ENCODE results near the gene POLR1G.

DNA sequence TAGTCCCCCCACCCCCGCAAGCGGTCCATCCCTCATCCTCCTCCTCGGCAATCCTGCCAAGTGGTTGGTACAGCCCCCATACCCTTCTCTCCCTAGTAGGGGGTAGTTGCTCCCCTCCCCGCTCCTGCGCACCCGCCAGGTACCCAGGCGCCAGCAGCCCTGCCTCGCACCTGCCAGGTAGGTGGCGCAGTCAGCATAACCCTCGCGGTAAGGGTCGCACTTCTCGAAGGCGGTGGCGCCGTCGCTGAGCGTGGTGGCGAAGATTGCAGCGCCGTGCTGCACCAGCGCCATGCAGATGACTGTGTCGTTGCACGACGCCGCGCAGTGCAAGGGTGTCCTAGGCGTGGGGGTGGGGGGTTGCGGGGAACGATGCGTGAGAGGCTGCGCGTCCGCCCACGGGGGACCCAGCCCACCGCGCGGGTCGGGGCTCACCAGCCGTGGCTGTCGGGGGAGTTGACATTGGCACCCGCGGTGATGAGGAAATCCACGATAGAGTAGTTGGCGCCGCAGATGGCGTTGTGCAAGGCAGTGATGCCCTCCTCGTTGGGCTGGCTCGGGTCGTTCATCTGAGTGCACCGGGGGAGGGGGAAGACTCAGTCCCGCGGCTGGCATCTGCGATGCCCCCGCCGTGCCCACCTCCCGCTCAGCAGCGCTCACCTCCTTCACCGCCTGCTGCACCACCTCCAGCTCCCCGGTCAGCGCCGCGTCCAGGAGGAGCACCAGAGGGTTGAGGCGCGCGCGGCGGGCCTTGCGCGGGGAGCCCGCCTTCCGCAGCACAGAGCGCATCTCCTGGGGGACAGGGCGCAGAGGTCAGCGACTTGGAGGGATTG is 20.8 kb upstream of the POLR1G start:
- TF ChIP-seq POLR2AphosphoS5 (IDR thresholded peaks at IDR 0.05) (no peak), POLR2A (IDR thresholded peaks at IDR 0.05) (no peak)
- TF ChIP-seq, protein P1, sequence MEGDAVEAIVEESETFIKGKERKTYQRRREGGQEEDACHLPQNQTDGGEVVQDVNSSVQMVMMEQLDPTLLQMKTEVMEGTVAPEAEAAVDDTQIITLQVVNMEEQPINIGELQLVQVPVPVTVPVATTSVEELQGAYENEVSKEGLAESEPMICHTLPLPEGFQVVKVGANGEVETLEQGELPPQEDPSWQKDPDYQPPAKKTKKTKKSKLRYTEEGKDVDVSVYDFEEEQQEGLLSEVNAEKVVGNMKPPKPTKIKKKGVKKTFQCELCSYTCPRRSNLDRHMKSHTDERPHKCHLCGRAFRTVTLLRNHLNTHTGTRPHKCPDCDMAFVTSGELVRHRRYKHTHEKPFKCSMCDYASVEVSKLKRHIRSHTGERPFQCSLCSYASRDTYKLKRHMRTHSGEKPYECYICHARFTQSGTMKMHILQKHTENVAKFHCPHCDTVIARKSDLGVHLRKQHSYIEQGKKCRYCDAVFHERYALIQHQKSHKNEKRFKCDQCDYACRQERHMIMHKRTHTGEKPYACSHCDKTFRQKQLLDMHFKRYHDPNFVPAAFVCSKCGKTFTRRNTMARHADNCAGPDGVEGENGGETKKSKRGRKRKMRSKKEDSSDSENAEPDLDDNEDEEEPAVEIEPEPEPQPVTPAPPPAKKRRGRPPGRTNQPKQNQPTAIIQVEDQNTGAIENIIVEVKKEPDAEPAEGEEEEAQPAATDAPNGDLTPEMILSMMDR (IDR thresholded peaks at IDR 0.05), result no peak

All from prostate gland (tissue), 2 donors.